Measurements from ENCODE around the gene NUP160.
"Not testable (repeated sequence)": the region's sequence is repeated elsewhere in the genome, so short reads cannot be mapped to it uniquely, and the experiment has no call there.

Gene NUP160

GRCh38 chr11:47863189-47863897 is 15.2 kb upstream of the NUP160 start:
- no peak for DNase-seq

DNA sequence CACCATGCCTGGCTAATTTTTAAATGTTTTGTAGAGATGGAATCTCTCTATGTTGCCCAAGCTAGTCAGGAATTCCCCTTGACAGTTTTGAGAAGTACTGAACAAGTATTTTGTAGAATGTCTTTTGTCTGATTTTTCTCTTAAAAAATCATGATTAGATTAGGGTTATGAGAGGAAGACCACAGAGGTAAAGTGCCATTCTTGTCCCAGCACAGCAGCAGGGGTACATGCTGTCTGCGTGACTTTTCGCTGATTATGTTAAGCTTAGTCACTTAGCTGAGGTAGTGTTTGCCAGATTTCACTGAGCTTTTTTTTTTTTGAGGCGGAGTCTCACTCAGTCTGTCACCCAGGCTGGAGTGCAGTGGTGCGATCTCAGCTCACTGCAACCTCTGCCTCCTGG is 13.6 kb upstream of the NUP160 start:
- no peak for DNase-seq

GRCh38 chr11:47860536-47860935 is 12.4 kb upstream of the NUP160 start:
- no peak for DNase-seq

DNA sequence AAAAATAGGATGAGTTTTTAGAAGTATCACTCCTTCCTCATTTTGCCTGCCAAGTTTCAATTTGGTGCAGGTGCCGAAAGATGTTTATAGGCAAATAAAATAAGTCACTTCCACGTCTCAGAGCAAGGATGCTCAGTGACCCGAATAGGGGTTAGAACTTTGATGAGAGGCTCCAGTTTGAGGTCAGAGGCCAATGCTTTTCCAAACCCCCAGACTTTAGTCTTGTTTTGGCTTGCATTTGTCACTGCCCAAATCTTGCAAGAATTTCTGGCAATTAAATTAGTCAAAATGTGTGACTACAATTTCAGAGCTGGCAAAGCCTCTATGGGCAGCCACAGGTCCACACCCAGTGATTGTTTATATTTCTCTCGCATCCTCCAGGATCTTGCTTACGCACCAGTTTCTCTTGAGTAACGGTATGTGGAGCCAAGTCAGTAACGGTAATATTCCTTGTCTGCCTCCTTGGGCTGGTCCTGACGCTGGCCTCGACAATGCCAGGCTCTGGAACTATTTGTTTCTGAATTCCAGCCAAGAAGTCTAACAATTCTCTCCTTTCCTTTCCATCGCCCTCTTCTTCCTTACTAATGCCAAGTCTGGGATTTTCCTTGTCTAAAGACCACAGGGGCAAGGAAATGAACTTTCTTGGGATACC is 9.9 kb upstream of the NUP160 start:
- no peak for DNase-seq

- no peak for DNase-seq
Measured at GRCh38 chr11:47857485-47857884, 9.3 kb upstream of the NUP160 start.

DNA sequence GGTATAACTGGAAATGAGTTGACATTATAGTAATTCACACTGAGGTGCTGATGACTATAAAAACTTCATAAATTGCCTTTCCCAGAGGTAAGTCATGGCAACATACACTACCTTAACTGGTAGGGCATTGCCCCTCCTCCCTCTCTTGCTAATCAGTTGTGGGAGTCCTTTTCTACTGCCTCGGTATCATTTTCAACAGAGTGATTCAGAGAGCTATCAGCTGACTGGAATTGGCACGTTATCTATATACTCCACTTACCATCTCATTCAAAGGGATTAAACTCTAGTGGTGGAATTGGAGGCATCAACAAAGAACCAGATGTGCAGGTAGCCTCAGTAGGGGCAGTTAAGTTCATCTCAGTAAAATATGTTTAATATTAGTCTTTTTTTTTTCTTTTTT is 8.0 kb upstream of the NUP160 start:
- DNase-seq = no peak

GRCh38 chr11:47854667-47855066 is 6.5 kb upstream of the NUP160 start:
- no peak for DNase-seq

GRCh38 chr11:47852053-47852452 is 3.9 kb upstream of the NUP160 start:
- no peak for DNase-seq

DNA sequence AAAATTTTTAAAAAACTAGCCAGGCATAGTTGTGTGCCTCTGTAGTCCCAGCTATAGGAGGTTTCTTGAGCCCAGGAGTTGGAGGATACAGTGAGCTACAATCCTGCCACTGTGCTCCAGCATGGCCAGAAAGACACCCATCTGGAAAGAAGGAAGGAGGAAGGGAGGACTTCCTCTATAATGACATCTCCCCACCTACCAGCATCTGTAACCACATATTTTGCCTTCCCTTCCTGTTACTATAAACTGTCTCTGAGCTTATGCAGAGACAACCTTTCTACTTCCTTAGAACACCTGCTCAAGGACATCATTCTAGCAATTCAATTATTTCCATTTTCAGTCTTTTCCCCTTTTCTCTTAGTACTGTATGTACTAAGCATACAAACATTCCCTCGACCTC is 2.2 kb upstream of the NUP160 start:
- DNase-seq = no peak

GRCh38 chr11:47848700-47849155 is 578 bp upstream of the NUP160 start:
- DNase-seq = no peak

- DNase-seq = no peak
Measured at GRCh38 chr11:47847537-47847891, 636 bp downstream of the NUP160 start.

GRCh38 chr11:47846998-47847397 is 1.2 kb downstream of the NUP160 start:
- no peak for DNase-seq

- no peak for DNase-seq
Measured at GRCh38 chr11:47843361-47844055, 4.6 kb downstream of the NUP160 start.

DNA sequence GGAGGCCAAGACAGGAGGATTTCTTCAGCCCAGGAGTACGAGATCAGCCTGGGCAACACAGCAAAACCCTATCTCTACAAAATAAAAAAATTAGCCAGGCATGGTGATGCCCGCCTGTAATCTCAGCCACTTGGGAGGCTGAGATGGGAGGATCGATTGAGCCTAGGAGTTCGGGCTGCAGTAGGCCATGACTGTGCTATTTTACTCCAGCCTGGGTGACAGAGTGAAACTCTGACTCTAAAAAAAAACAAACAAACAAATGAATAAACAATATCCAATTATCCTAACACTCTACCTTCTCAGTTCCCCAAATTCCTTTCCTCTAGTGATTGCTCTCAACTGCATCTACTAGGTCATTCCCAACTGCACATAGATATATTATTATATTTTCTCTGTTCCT is 5.4 kb downstream of the NUP160 start:
- no peak for DNase-seq

- no peak for DNase-seq
Measured at GRCh38 chr11:47837929-47838328, 10.2 kb downstream of the NUP160 start.

DNA sequence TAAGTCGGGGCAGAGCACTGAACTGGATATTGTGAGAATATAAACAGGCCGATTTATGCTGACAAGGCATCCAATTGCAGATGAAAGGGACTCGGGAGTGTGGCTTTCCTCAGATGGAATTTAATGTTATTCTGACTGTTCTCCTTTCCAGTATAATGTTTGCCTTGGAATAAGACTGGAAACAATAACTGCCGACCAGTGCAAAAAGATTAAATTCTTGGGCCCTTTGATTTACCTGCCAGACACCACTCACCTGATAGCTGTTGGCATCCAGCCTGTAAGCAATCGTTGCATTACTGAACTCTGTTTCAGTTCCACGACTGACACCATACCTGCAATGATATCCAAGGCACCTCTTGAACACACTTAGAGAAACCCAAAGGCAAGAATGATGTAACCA is 10.9 kb downstream of the NUP160 start:
- no peak for DNase-seq

- not testable (repeated sequence) for DNase-seq
Measured at GRCh38 chr11:47830013-47830412, 18.1 kb downstream of the NUP160 start.

GRCh38 chr11:47828284-47828683 is 19.9 kb downstream of the NUP160 start:
- DNase-seq = no peak

DNA sequence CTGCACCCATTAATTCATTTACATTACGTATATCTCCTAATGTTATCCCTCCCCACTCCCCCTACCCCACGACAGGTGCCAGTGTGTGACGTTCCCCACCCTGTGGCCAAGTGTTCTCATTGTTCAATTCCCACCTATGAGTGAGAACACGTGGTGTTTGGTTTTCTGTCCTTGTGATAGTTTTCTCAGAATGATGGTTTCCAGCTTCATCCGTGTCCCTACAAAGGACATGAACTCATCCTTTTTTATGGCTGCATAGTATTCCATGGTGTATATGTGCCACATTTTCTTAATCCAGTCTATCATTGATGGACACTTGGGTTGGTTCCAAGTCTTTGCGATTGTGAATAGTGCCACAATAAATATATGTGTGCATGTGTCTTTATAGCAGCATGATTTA is 25.5 kb downstream of the NUP160 start:
- not testable (repeated sequence) for DNase-seq

DNA sequence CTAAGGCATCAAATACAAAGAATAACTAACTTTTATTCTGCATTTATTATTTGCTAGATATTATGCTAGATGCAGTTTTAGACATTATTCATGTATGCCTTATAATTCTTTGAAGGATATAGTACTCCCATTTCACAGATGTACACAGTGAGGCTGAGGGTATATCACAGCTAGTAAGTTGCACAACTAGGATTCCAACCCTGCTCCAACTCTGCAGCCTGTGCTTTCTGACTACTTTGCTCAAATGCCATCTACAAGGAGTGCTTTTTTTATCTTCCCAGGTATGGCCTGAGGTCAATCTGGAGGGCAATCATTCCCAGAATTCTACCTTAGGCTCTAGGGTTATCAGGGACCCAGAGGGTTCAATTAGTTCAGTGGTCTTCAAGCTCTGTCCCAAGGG is 28.4 kb downstream of the NUP160 start:
- DNase-seq = no peak

GRCh38 chr11:47800759-47801158 is 47.4 kb downstream of the NUP160 start:
- no peak for DNase-seq

- peak; percentile 30 for DNase-seq
Measured at GRCh38 chr11:47797633-47798032, 50.5 kb downstream of the NUP160 start.

DNA sequence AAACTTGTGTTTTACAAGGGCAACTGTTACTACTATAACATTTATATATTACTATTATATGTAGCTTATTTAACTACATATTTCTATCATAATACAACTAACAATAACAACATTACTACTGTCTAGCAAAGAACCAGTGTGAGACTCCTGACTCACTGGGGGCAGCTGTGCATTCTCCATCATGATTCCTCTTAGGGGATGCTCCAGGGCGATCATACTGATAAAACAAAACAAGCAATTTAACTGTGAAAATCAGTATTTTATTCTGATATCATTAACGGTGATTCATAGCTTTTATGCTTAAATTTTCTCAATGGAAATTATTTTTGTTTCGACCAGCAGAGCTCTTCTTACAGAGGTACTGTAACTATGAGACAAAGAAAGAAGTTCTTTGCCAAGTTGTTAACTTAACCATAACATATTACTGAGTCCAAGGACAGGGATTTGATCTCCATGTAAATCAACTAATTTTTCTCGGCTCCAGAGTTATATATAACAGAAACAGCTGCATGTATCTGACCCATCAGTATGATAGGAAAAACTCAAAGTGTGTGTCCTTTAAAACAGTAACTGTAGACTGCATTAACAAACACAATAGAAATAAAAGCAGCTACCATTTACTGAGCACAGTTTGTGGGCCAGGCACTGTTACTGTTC is 56.2 kb downstream of the NUP160 start:
- no peak for DNase-seq

DNA sequence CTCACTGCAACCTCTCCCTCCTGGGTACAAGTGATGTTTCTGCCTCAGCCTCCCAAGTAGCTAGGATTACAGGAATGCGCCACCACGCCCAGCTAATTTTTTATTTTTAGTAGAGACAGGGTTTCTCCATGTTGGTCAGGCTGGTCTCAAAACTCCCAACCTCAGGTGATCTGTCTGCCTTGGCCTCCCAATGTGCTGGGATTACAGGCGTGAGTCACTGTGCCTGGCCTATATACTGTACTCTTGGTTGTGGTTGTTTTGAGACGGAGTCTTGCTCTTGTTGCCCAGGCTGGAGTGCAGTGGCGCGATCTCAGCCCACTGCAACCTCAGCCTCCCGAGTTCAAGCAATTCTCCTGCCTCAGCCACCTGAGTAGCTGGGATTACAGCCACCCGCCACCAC is 58.1 kb downstream of the NUP160 start:
- not testable (repeated sequence) for DNase-seq

All from NK-92 treated with Interleukin-12 subunit alpha and Interleukin-12 subunit beta, amount 100 ng/mL, for 24 hours (cell line).